GM21737 (cell line): ENCODE measurements around the gene LMBR1.

Experiments
- ATAC-seq: cut with Tn5 transposase; IDR thresholded peaks from one replicate; pipeline ENCODE4 v1.9.1; 2021; ENCODE audit warnings: mild to moderate bottlenecking, moderate library complexity; ENCODE audit not compliant: unreplicated experiment

Gene LMBR1

GRCh38 chr7:156634117-156634516 lies 258.9 kb downstream of the LMBR1 start:
- no peak for ATAC-seq

DNA sequence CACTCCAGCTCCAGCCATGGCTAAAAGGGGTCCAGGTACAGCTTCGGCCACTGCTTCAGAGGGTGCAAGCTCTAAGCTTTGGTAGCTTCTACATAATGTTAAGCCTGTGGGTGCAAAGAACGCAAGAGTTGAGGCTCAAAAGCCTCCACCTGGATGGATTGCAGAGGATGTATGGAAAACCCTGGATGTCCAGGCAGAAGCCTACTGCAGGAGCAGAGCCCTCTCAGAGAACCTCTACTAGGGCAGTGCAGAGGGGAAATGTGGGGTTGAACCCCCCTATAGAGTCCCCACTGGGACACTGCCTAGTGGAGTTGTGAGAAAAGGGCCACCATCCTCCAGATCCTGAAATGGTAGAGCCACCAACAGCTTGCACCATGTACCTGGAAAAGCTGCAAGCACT lies 263.1 kb downstream of the LMBR1 start:
- ATAC-seq, result no peak

DNA sequence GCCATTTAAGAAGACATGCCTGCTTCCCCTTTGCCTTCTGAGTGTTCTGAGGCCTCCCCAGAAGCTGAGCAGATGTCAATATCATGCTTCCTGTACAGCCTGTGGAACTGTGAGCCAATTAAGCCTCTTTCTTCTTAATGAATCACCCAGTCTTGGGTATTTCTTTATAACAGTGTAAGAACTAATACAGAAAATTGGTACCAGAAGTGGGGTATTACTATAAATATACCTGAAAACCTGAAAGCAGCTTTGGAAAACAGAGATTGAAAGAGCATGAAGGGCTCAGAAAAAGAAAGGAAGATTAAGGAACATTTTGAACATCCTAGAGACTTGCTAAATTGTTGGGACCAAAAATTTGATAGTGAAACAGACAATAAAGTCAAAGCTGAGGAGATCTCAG lies 264.4 kb downstream of the LMBR1 start:
- ATAC-seq, result no peak
